HepG2 (cell line): ENCODE results near the gene CTNNBL1. TPM values are rescaled to one million over a fixed set of nuclear protein-coding genes. Genes with fewer than 3 reads are reported as not detected.
A peak's percentile ranks its signal among the peaks of the same experiment; 100 is the strongest.

Experiments
- AHR ChIP-seq: IDR thresholded peaks from 2 replicates; pipeline ENCODE4 v1.6.1; 2018; ENCODE audit warnings: missing genetic modification reagents, missing compliant biosample characterization
- BRD4 ChIP-seq: sonication (generic); formaldehyde crosslinking; IDR thresholded peaks from 2 replicates; pipeline ENCODE4 v1.4.0; 2020; ENCODE audit warnings: missing genetic modification reagents
- CHD4 ChIP-seq: fragments of 200-600 bp; sonication (generic); IDR thresholded peaks from 2 replicates; pipeline ENCODE4 v1.7.0; 2017; ENCODE audit warnings: mild to moderate bottlenecking, low read length, borderline replicate concordance
- DMAP1 ChIP-seq: IDR thresholded peaks from 2 replicates; pipeline ENCODE4 v1.6.1; 2016
- EP300 ChIP-seq, 3 experiments: sonication (generic) in 1 of 3; formaldehyde crosslinking in 1 of 3; IDR thresholded peaks; 2 replicates each; pipeline versions ENCODE4 v1.5.1 to v1.6.1; 2011 to 2020; ENCODE audit warnings: low read depth in 2 of 3, low read length in 2 of 3, borderline replicate concordance in 1 of 3, improper control_type of control experiment in 1 of 3, mild to moderate bottlenecking in 1 of 3, missing genetic modification reagents in 1 of 3, moderate library complexity in 1 of 3
- MYC ChIP-seq: sonication (generic); formaldehyde crosslinking; IDR thresholded peaks from 2 replicates; pipeline ENCODE4 v1.9.0; 2021; ENCODE audit warnings: missing genetic modification reagents, borderline replicate concordance
- PLRG1 ChIP-seq: fragments of 450-650 bp; conservative IDR thresholded peaks from 2 replicates; pipeline ENCODE4 v1.6.1; 2016
- THAP7 ChIP-seq: sonication (generic); formaldehyde crosslinking; IDR thresholded peaks from 2 replicates; pipeline ENCODE4 v1.8.1; 2023; ENCODE audit warnings: mild to moderate bottlenecking, missing genetic modification reagents
- ZFX ChIP-seq: sonication (generic); formaldehyde crosslinking; IDR thresholded peaks from 2 replicates; pipeline ENCODE4 v1.4.0; 2020; ENCODE audit warnings: mild to moderate bottlenecking, low read depth, missing genetic modification reagents, moderate library complexity
- ZMYM4 ChIP-seq: sonication (generic); formaldehyde crosslinking; IDR thresholded peaks from 2 replicates; pipeline ENCODE4 v1.8.1; 2023; ENCODE audit warnings: mild to moderate bottlenecking, missing genetic modification reagents
- ZNF264 ChIP-seq: sonication (generic); formaldehyde crosslinking; IDR thresholded peaks from 2 replicates; pipeline ENCODE4 v1.4.0; 2020; ENCODE audit warnings: missing genetic modification reagents
- ZNF691 ChIP-seq: sonication (generic); formaldehyde crosslinking; IDR thresholded peaks from 2 replicates; pipeline ENCODE4 v1.4.0; 2020; ENCODE audit warnings: missing genetic modification reagents, low read depth, mild to moderate bottlenecking, borderline replicate concordance
- ZNF792 ChIP-seq: IDR thresholded peaks from 2 replicates; pipeline ENCODE4 v1.6.1; 2016
- ZNF800 ChIP-seq: sonication (generic); formaldehyde crosslinking; IDR thresholded peaks from 2 replicates; pipeline ENCODE4 v1.4.0; 2020; ENCODE audit warnings: missing genetic modification reagents
- ZSCAN25 ChIP-seq: sonication (generic); formaldehyde crosslinking; IDR thresholded peaks from 2 replicates; pipeline ENCODE4 v1.8.0; 2022; ENCODE audit warnings: mild to moderate bottlenecking, missing genetic modification reagents
- polyA plus RNA-seq, 8 experiments: library from polyadenylated mRNA; depleted of rRNA in 3 of 8; stranded (reverse) in 7 of 8; unstranded in 1 of 8; fragments of >200 nt; fragmentation: Illumina TruSeq in 4 of 8; extraction: Trizol in 4 of 8; gene quantifications; 2 replicates each; pipeline versions ENCODE4 v1.2.1 to v1.2.3, GENCODE V29; 2011 to 2016; ENCODE audit warnings: low read depth in 4 of 8, missing spikeins in 1 of 8, mixed read lengths in 1 of 8; ENCODE audit not compliant: insufficient read depth in 1 of 8
- total RNA-seq, 5 experiments: library from RNA; depleted of rRNA; stranded (reverse); fragments of >200 nt; fragmentation: Illumina TruSeq; extraction: Trizol; gene quantifications; 2 replicates each; pipeline ENCODE4 v1.2.3, GENCODE V29; 2016; ENCODE audit warnings: low read depth in 1 of 5
- TF ChIP-seq, protein P1 (sequence below): sonication (generic); formaldehyde crosslinking; IDR thresholded peaks from 2 replicates; pipeline ENCODE4 v1.5.0; 2020; ENCODE audit warnings: mild to moderate bottlenecking, missing genetic modification reagents, borderline replicate concordance
- TF ChIP-seq, protein P2 (sequence below), 2 experiments: sonication (generic) in 1 of 2; formaldehyde crosslinking in 1 of 2; IDR thresholded peaks; 2 replicates each; pipeline versions ENCODE4 v1.4.0 to v1.6.1; 2018 to 2020; ENCODE audit warnings: missing genetic modification reagents in 2 of 2, borderline replicate concordance in 1 of 2, low read depth in 1 of 2, mild to moderate bottlenecking in 1 of 2, missing biosample characterization in 1 of 2

The CTNNBL1 gene
- total and polyA plus RNA-seq, 2 of the 13 experiments (the other 11 are each of a cell fraction or from before 2014, with no cell fraction given) = 49.3 to 94.6 TPM

DNA sequence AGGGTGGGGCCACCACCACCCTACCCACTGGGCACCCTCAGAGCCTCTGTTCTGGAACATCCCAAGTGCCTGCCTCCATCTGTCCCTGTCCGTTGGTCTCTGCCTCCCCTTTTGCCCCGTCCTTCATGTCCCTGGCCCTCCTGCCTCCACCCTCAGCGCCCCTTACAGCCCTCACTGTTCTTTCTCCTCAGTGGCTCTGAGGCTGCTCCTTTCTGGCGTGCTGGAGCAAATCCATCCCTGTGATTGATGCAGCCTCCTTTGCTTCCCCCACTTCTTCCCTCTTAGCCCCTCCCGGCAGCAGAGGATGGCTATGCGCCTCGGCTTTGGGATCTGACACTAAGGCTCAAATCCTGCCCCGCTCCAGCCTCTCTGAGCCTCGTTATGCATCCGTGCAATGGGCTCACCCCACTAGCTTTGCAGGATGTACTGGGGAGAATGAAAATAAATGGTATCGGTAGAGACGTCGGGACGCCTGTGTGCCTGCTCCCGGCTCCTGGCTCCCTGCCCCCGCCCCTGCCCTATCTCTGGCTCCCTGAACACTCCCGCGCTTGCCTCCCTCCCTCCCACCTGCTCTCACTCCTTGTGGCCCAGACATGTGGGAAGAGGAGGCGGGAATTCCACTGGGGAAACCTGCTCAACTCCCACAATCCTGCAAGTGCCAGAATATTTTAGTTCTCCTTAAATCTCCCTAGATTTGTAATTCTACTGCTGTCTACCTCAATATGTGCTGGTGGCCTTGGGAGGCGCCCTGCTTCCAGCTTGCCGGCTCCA is 222.2 kb downstream of the CTNNBL1 start (continued):
- TF ChIP-seq, protein P1, sequence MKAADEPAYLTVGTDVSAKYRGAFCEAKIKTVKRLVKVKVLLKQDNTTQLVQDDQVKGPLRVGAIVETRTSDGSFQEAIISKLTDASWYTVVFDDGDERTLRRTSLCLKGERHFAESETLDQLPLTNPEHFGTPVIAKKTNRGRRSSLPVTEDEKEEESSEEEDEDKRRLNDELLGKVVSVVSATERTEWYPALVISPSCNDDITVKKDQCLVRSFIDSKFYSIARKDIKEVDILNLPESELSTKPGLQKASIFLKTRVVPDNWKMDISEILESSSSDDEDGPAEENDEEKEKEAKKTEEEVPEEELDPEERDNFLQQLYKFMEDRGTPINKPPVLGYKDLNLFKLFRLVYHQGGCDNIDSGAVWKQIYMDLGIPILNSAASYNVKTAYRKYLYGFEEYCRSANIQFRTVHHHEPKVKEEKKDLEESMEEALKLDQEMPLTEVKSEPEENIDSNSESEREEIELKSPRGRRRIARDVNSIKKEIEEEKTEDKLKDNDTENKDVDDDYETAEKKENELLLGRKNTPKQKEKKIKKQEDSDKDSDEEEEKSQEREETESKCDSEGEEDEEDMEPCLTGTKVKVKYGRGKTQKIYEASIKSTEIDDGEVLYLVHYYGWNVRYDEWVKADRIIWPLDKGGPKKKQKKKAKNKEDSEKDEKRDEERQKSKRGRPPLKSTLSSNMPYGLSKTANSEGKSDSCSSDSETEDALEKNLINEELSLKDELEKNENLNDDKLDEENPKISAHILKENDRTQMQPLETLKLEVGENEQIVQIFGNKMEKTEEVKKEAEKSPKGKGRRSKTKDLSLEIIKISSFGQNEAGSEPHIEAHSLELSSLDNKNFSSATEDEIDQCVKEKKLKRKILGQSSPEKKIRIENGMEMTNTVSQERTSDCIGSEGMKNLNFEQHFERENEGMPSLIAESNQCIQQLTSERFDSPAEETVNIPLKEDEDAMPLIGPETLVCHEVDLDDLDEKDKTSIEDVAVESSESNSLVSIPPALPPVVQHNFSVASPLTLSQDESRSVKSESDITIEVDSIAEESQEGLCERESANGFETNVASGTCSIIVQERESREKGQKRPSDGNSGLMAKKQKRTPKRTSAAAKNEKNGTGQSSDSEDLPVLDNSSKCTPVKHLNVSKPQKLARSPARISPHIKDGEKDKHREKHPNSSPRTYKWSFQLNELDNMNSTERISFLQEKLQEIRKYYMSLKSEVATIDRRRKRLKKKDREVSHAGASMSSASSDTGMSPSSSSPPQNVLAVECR (CRISPR knock-in tag) = peak; percentile 24; the same call in 1 of the 2 replicates
- no peak for TF ChIP-seq BRD4
- no peak for TF ChIP-seq CHD4
- TF ChIP-seq ZMYM4 (CRISPR knock-in tag) = peak; percentile 36; the same call in 1 of the 2 replicates
- TF ChIP-seq, protein P2, sequence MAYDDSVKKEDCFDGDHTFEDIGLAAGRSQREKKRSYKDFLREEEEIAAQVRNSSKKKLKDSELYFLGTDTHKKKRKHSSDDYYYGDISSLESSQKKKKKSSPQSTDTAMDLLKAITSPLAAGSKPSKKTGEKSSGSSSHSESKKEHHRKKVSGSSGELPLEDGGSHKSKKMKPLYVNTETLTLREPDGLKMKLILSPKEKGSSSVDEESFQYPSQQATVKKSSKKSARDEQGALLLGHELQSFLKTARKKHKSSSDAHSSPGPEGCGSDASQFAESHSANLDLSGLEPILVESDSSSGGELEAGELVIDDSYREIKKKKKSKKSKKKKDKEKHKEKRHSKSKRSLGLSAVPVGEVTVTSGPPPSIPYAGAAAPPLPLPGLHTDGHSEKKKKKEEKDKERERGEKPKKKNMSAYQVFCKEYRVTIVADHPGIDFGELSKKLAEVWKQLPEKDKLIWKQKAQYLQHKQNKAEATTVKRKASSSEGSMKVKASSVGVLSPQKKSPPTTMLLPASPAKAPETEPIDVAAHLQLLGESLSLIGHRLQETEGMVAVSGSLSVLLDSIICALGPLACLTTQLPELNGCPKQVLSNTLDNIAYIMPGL (CRISPR knock-in tag; IDR thresholded peaks at IDR 0.05; ENCODE audit: borderline replicate concordance in 1 of 2, low read depth in 1 of 2) = 0 out of 4 replicates have a peak, but pooled peaks of 1 of the 2 experiments have one; percentile 41
- TF ChIP-seq ZSCAN25 (CRISPR knock-in tag) = 0 out of 2 replicates have a peak, but pooled peaks have one; percentile 17
- no peak for TF ChIP-seq ZNF800
- 0 out of 2 replicates have a peak, but pooled peaks have one; percentile 18 for TF ChIP-seq ZNF691 (CRISPR knock-in tag)
- TF ChIP-seq THAP7 (CRISPR knock-in tag) = no peak
- TF ChIP-seq AHR = no peak
- TF ChIP-seq EP300 (IDR thresholded peaks at IDR 0.05; ENCODE audit: low read depth in 2 of 2, low read length in 2 of 2) = no peak
- TF ChIP-seq EP300 (CRISPR knock-in tag; IDR thresholded peaks at IDR 0.05; ENCODE audit: borderline replicate concordance) = no peak
- TF ChIP-seq ZNF792 (CRISPR knock-in tag) = no peak
- no peak for TF ChIP-seq MYC (CRISPR knock-in tag)
- no peak for TF ChIP-seq PLRG1
- TF ChIP-seq ZNF264 = no peak
- peak; percentile 15; the same call in 1 of the 2 replicates for TF ChIP-seq ZFX (CRISPR knock-in tag)
- TF ChIP-seq DMAP1 (CRISPR knock-in tag) = no peak
